Stimulated activated naive CD8-positive, alpha-beta T cell treated with anti-CD3 and anti-CD28 coated beads, Interleukin-15, amount 100 ng/mL, for 72 hours (primary cell): ENCODE data around the gene LCN1.
A peak's percentile ranks its signal among the peaks of the same experiment; 100 is the strongest.
"Not testable (repeated sequence)": the region's sequence is repeated elsewhere in the genome, so short reads cannot be mapped to it uniquely, and the experiment has no call there.

Experiments
- ATAC-seq: fragments of 150-1000 bp; cut with Tn5 transposase; 2 replicates; pipeline ENCODE4 v1.10.0; 2021; ENCODE audit warnings: mild to moderate bottlenecking, moderate library complexity
- DNase-seq, 2 donors: peaks; one replicate each; pipeline ENCODE4 v3.0.0; 2021 to 2022
- H3K27ac Mint-ChIP-seq, 2 donors: one replicate each; pipeline ENCODE4 v1.8.0; 2022; ENCODE audit warnings: mild to moderate bottlenecking in 2 of 2, mixed read lengths in 2 of 2, moderate library complexity in 2 of 2
- H3K27me3 Mint-ChIP-seq: one replicate; pipeline ENCODE4 v1.8.0; 2022; ENCODE audit warnings: mixed read lengths
- H3K4me1 Mint-ChIP-seq: one replicate; pipeline ENCODE4 v1.8.0; 2022; ENCODE audit warnings: mild to moderate bottlenecking, mixed read lengths
- H3K4me3 Mint-ChIP-seq, 2 donors: one replicate each; pipeline ENCODE4 v1.8.0; 2022; ENCODE audit warnings: mild to moderate bottlenecking in 2 of 2, mixed read lengths in 2 of 2, moderate library complexity in 1 of 2
- H3K9me3 Mint-ChIP-seq, 2 donors: one replicate each; pipeline ENCODE4 v1.8.0; 2022; ENCODE audit warnings: mixed read lengths in 2 of 2

The LCN1 gene

GRCh38 chr9:135509458-135509857 lies 11.8 kb upstream of the LCN1 start:
- no peak for ATAC-seq
- Mint-ChIP-seq H3K4me1 (peaks cover 17% of the 10 kb centered on the region), H3K9me3 (peaks cover 0 to 19% of the 10 kb centered on the region in 2 donors), H3K27ac (no peak overlapping the region), H3K27me3 (peaks cover 16% of the 10 kb centered on the region), H3K4me3 (no peak overlapping the region)
- DNase-seq = no peak

DNA sequence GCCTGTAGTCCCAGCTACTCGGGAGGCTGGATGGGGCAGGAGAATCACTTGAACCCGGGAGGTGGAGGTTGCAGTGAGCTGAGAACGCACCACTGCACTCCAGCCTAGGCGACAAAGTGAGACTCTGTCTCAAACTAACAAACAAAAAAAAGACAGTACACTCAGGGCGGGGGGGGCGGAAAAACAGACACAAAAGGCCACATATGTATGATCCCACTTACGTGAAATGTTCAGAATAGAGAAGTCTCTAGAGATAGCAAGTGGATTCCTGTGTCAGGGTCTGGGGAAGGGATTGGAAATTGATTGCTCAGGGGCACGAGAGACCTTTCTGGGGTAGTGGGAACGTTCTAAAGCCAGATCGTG lies 9.0 kb upstream of the LCN1 start:
- ATAC-seq (no peak), DNase-seq (peak in 1 of 2 donors; percentile 4)
- H3K4me1 Mint-ChIP-seq = peaks cover 27% of the 10 kb centered on the region
- peaks cover 0 to 19% of the 10 kb centered on the region in 2 donors for H3K9me3 Mint-ChIP-seq
- H3K27me3 Mint-ChIP-seq = peaks cover 16% of the 10 kb centered on the region
- no peak overlapping the region for H3K4me3 Mint-ChIP-seq
- peak overlapping the region in 1 of 2 donors; percentile 10 for H3K27ac Mint-ChIP-seq

DNA sequence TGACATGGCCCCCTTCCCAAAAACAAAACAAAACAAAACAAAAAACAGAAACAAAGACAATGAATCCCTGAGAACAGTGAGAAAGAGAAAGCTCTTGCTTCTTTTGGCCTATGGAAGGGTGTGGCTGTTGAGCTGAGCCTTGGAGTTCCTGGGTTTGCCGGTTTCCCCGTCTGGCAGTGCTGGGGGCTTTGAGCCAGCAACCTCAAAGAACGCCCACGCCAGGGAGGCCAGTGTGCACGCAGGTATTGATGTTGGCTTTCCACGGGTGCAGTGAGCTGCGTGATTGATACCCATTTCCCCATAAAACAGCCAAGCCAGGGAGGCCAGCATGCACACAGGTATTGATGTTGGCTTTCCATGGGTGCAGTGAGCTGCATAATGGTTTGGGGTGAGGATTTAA lies 8.3 kb upstream of the LCN1 start:
- ATAC-seq (no peak), DNase-seq (no peak)
- H3K9me3 Mint-ChIP-seq = peaks cover 0 to 17% of the 10 kb centered on the region in 2 donors
- H3K4me1 Mint-ChIP-seq = peaks cover 27% of the 10 kb centered on the region
- no peak overlapping the region for H3K4me3 Mint-ChIP-seq
- no peak overlapping the region for H3K27ac Mint-ChIP-seq
- H3K27me3 Mint-ChIP-seq = peaks cover 16% of the 10 kb centered on the region

DNA sequence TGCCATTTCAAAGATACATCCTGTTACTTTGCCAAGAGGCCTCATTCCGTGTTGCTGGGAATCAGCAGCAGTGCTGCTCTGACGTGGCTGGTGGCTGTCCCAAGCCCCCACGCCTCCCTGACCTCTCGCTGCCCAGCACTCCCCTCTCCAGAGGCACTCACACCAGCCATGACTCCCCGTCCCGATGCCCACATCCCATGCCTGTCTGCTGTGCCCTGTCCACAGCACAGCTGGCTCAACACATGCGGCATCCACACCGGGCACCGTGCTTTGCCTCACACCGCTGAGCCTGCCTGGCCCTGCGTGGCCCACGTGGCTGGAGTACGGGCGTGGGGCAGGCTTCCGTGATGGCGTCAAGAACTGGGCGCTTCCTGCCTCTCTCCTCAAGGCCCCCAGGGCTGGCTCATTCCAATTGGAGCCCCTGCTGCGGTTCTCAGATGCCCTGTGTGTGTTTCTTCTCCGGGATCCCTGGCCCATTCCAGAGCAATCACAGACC lies 7.8 kb upstream of the LCN1 start:
- peaks cover 0 to 12% of the 10 kb centered on the region in 2 donors for H3K9me3 Mint-ChIP-seq
- H3K27me3 Mint-ChIP-seq = peaks cover 12% of the 10 kb centered on the region
- H3K27ac Mint-ChIP-seq = no peak overlapping the region
- no peak overlapping the region for H3K4me3 Mint-ChIP-seq
- H3K4me1 Mint-ChIP-seq = peaks cover 27% of the 10 kb centered on the region
- DNase-seq = peak in 1 of 2 donors; percentile 3
- no peak for ATAC-seq

- Mint-ChIP-seq H3K4me1 (peaks cover 27% of the 10 kb centered on the region), H3K27me3 (peaks cover 14% of the 10 kb centered on the region)
- ATAC-seq, H3K4me3 Mint-ChIP-seq, H3K27ac Mint-ChIP-seq, DNase-seq, H3K9me3 Mint-ChIP-seq: not testable (repeated sequence)
Measured at GRCh38 chr9:135513906-135514305, 7.3 kb upstream of the LCN1 start.

GRCh38 chr9:135514342-135515082 lies 6.7 kb upstream of the LCN1 start:
- DNase-seq (no peak), ATAC-seq (no peak)
- Mint-ChIP-seq H3K9me3 (peaks cover 0 to 1% of the 10 kb centered on the region in 2 donors), H3K4me1 (peaks cover 27% of the 10 kb centered on the region), H3K27me3 (peaks cover 20% of the 10 kb centered on the region), H3K4me3 (no peak overlapping the region), H3K27ac (no peak overlapping the region)

- no peaks in the 10 kb centered on the region for H3K9me3 Mint-ChIP-seq
Measured at GRCh38 chr9:135515083-135515951, 5.9 kb upstream of the LCN1 start.

GRCh38 chr9:135516132-135516860 lies 4.9 kb upstream of the LCN1 start:
- Mint-ChIP-seq H3K9me3 (no peaks in the 10 kb centered on the region), H3K27me3 (peaks cover 35% of the 10 kb centered on the region), H3K4me1 (peaks cover 23% of the 10 kb centered on the region), H3K4me3 (no peak overlapping the region), H3K27ac (peak overlapping the region in 1 of 2 donors; percentile 59)
- DNase-seq (no peak), ATAC-seq (peak; percentile 33)

More at GRCh38 chr9:135515083-135515951, 5.9 kb upstream of the LCN1 start:
- H3K4me1 Mint-ChIP-seq = peaks cover 27% of the 10 kb centered on the region
- no peak for DNase-seq
- ATAC-seq = no peak
- H3K27ac Mint-ChIP-seq = peak overlapping the region in 1 of 2 donors; percentile 31
- H3K4me3 Mint-ChIP-seq = no peak overlapping the region
- H3K27me3 Mint-ChIP-seq = peaks cover 28% of the 10 kb centered on the region

DNA sequence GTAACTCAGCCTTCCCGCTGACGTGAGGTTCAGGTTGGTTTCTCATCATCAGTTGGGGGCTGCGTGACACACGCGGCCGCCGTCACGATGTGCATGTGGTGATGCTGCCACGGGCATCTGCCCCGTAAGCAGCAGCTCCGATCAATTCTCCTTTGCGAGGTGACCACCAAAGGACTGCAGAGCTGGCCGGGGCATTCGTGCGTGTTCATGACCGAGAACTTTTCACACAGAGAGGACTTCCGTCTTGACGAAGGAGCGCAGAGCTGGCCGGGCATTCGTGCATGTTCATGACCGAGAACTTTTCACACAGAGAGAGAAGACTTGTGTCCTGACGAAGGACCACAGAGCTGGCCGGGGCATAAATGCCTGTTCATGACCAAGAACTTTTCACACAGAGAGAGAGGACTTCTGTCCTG lies 3.8 kb upstream of the LCN1 start:
- Mint-ChIP-seq H3K9me3 (no peaks in the 10 kb centered on the region), H3K4me3 (no peak overlapping the region), H3K27me3 (peaks cover 38% of the 10 kb centered on the region), H3K27ac (no peak overlapping the region), H3K4me1 (peaks cover 16% of the 10 kb centered on the region)
- DNase-seq = no peak
- no peak for ATAC-seq

DNA sequence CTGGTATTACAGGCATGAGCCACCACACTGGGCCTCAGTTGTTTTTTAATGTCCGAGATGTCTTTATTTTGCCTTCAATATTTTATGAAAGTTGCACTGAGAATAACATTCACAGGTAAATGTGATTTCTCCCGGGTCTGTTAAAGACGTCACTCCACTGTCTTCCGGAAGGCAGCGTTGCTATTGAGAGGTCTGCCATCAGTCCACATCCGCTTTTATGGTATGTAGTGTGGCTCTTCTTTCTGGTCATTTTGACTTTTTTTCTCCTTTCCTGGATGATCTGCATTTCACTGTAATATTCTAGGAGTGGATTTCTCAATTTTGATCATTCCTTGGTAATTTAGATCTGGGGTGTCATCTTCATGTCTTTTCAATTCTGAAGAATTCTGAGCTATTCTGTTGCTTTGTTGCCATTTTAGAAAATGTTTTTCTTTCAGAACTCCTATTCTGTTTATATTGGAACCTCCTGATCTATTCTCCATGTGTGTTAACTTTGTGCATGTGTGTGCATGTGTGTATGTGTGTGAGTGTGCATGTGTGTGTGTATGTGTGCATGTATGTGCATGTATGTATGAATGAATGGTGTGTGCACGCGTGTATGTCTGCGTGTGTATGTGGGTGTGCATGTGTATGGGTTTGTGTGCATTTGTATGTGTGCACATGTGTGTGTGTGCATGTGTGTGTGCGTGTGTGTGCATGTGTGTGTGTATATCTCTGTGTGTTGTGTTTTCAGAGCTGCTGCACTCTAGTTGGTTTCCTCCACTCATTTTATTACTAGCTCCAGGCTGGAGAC lies 1.9 kb upstream of the LCN1 start:
- peaks cover 35% of the 10 kb centered on the region for H3K27me3 Mint-ChIP-seq
- DNase-seq (no peak), ATAC-seq (no peak)
- peaks cover 10% of the 10 kb centered on the region for H3K4me1 Mint-ChIP-seq
- no peak overlapping the region for H3K27ac Mint-ChIP-seq
- no peak overlapping the region for H3K4me3 Mint-ChIP-seq
- H3K9me3 Mint-ChIP-seq = no peaks in the 10 kb centered on the region

DNA sequence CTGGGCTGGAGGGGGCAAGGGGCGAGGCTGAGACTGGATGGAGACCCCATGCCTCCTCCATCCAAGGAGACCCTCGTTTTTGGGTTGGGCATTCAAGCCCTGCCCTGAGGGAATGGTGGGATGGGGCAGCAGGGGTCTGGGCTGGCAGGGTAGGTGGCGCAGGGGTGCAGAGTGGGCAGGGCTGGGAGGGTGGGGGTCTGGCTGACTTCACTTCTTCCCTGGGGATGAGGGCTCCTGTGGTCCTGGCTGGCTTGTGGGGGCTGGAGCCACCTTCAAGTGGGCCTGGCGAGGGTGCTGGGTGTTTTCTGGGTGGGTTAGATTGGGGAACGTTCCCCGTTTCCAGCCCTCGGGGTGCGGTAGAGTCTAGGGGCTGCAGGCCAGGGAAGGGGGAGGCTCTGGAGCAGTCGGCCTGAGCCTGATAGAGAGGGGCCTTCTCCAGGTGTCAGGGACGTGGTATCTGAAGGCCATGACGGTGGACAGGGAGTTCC lies 412 bp downstream of the LCN1 start:
- Mint-ChIP-seq H3K4me3 (no peak overlapping the region), H3K9me3 (no peaks in the 10 kb centered on the region), H3K27ac (no peak overlapping the region), H3K4me1 (peaks cover under 1% of the 10 kb centered on the region), H3K27me3 (peaks cover 35% of the 10 kb centered on the region)
- ATAC-seq = no peak
- DNase-seq = no peak

GRCh38 chr9:135522137-135522877 lies 1.1 kb downstream of the LCN1 start:
- Mint-ChIP-seq H3K27ac (no peak overlapping the region), H3K4me1 (no peaks in the 10 kb centered on the region), H3K27me3 (peaks cover 35% of the 10 kb centered on the region), H3K9me3 (no peaks in the 10 kb centered on the region), H3K4me3 (no peak overlapping the region)
- ATAC-seq = no peak
- no peak for DNase-seq

GRCh38 chr9:135522931-135523330 lies 1.7 kb downstream of the LCN1 start:
- H3K4me3 Mint-ChIP-seq = no peak overlapping the region
- H3K9me3 Mint-ChIP-seq = no peaks in the 10 kb centered on the region
- H3K27me3 Mint-ChIP-seq = peaks cover 35% of the 10 kb centered on the region
- no peak overlapping the region for H3K27ac Mint-ChIP-seq
- DNase-seq = no peak
- no peaks in the 10 kb centered on the region for H3K4me1 Mint-ChIP-seq
- ATAC-seq = no peak

- Mint-ChIP-seq H3K9me3 (no peaks in the 10 kb centered on the region), H3K27ac (no peak overlapping the region), H3K4me1 (no peaks in the 10 kb centered on the region), H3K27me3 (peaks cover 31% of the 10 kb centered on the region), H3K4me3 (no peak overlapping the region)
- ATAC-seq = no peak
- DNase-seq = no peak
Measured at GRCh38 chr9:135523521-135524129, 2.4 kb downstream of the LCN1 start.
